ENCODE measurements around the gene MPO.

MPO gene

GRCh38 chr17:58283674-58284612 is 3.2 kb upstream of the MPO start:
- Histone ChIP-seq H3K4me1 (no peaks in the 10 kb centered on the region), H3K4me2 (ENCODE audit: low read length) (no peak overlapping the region), H3K27me3 (ENCODE audit: control insufficient read depth, insufficient read depth, low read length) (no peaks in the 10 kb centered on the region), H3K36me3 (ENCODE audit: control insufficient read depth, insufficient read depth, low read length) (no peaks in the 10 kb centered on the region), H3K79me2 (no peaks in the 10 kb centered on the region), H3K9ac (no peak overlapping the region), H3K9me3 (ENCODE audit: control insufficient read depth, low read length) (no peaks in the 10 kb centered on the region), H3K27ac (no peak overlapping the region), H3K4me3 (ENCODE audit: low read depth, low read length) (no peak overlapping the region), H2AFZ (no peak overlapping the region)
- TF ChIP-seq CTCF (IDR thresholded peaks at IDR 0.05) = no peak

- Histone ChIP-seq H3K36me3 (ENCODE audit: control insufficient read depth, insufficient read depth, low read length) (no peaks in the 10 kb centered on the region), H3K27me3 (ENCODE audit: control insufficient read depth, insufficient read depth, low read length) (no peaks in the 10 kb centered on the region), H3K9ac (no peak overlapping the region), H3K27ac (no peak overlapping the region), H3K79me2 (no peaks in the 10 kb centered on the region), H3K9me3 (ENCODE audit: control insufficient read depth, low read length) (no peaks in the 10 kb centered on the region), H3K4me1 (no peaks in the 10 kb centered on the region), H3K4me2 (ENCODE audit: low read length) (no peak overlapping the region), H2AFZ (no peak overlapping the region), H3K4me3 (ENCODE audit: low read depth, low read length) (no peak overlapping the region)
- TF ChIP-seq CTCF (IDR thresholded peaks at IDR 0.05) = no peak
These were observed 1.7 kb upstream of the MPO start for GRCh38 chr17:58282442-58282841.

GRCh38 chr17:58281511-58282011 is 826 bp upstream of the MPO start:
- Histone ChIP-seq H3K79me2 (no peaks in the 10 kb centered on the region), H3K9me3 (ENCODE audit: control insufficient read depth, low read length) (no peaks in the 10 kb centered on the region), H3K27ac (no peak overlapping the region), H3K9ac (no peak overlapping the region), H3K36me3 (ENCODE audit: control insufficient read depth, insufficient read depth, low read length) (no peaks in the 10 kb centered on the region), H2AFZ (no peak overlapping the region), H3K27me3 (ENCODE audit: control insufficient read depth, insufficient read depth, low read length) (no peaks in the 10 kb centered on the region), H3K4me3 (ENCODE audit: low read depth, low read length) (no peak overlapping the region), H3K4me2 (ENCODE audit: low read length) (no peak overlapping the region), H3K4me1 (no peaks in the 10 kb centered on the region)
- no peak for TF ChIP-seq CTCF (IDR thresholded peaks at IDR 0.05)

- Histone ChIP-seq H3K9me3 (ENCODE audit: control insufficient read depth, low read length) (no peaks in the 10 kb centered on the region), H3K4me3 (ENCODE audit: low read depth, low read length) (no peak overlapping the region), H3K9ac (no peak overlapping the region), H3K79me2 (no peaks in the 10 kb centered on the region), H3K27me3 (ENCODE audit: control insufficient read depth, insufficient read depth, low read length) (no peaks in the 10 kb centered on the region), H3K36me3 (ENCODE audit: control insufficient read depth, insufficient read depth, low read length) (no peaks in the 10 kb centered on the region), H3K4me1 (no peaks in the 10 kb centered on the region), H3K27ac (no peak overlapping the region), H2AFZ (no peak overlapping the region), H3K4me2 (ENCODE audit: low read length) (no peak overlapping the region)
- no peak for TF ChIP-seq CTCF (IDR thresholded peaks at IDR 0.05)
These were observed 827 bp downstream of the MPO start for GRCh38 chr17:58279736-58280479.
